GM19395 (cell line): ENCODE results near the gene RPS24.
"Not testable (repeated sequence)": the region's sequence is repeated elsewhere in the genome, so short reads cannot be mapped to it uniquely, and the experiment has no call there.

Experiments
- ATAC-seq: cut with Tn5 transposase; IDR thresholded peaks from one replicate; pipeline ENCODE4 v1.9.1; 2021; ENCODE audit warnings: mild to moderate bottlenecking, moderate library complexity; ENCODE audit not compliant: unreplicated experiment

Gene RPS24

DNA sequence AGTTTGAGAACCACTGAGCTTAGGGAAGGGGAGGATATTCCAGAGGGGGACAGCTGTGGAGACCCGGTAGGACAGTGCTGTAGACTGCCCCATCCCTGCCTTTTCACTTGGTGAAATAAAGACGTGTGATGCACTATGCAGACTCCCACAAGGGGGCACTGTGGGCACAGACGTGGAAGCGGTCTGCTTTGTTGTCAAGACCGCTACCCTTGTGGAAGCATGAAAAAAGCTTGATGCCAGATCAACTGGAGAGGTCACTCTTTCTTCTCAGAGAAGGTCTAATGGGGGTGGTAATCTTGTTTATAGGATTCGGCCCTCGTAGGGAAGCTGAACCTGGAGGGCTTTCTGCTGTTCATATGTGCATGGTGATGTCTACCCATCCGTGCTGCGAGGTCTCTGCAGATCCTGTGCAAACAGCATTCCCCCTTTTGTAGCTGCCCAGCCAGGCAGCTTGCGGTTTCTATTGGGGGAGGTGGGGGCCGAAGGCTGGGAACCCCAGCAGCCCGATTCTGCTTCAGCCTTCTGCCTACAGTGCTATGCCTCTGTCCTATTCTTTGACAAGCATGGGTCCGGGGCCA, 13.7 kb downstream of the RPS24 start:
- ATAC-seq = peak; percentile 57

DNA sequence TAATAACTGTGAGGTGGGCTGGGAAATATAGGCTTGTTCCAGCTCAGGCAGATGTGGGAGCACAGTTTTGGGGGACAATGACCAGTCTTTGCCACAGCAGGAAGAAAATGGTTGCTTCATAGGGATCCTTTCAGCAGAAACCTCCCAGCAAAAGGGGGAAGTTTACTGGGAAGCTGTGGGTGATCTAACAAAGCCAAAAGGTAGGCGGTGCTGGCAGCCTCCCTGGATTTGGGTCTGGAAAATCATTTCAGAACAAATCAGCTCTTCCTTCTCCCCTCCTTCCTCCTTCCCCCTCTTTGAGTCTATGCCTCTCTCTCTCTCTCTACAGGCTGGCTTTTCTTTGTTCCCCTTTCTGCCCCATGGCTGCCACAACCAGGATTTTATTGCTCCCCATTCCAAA, 16.2 kb downstream of the RPS24 start:
- ATAC-seq = no peak

DNA sequence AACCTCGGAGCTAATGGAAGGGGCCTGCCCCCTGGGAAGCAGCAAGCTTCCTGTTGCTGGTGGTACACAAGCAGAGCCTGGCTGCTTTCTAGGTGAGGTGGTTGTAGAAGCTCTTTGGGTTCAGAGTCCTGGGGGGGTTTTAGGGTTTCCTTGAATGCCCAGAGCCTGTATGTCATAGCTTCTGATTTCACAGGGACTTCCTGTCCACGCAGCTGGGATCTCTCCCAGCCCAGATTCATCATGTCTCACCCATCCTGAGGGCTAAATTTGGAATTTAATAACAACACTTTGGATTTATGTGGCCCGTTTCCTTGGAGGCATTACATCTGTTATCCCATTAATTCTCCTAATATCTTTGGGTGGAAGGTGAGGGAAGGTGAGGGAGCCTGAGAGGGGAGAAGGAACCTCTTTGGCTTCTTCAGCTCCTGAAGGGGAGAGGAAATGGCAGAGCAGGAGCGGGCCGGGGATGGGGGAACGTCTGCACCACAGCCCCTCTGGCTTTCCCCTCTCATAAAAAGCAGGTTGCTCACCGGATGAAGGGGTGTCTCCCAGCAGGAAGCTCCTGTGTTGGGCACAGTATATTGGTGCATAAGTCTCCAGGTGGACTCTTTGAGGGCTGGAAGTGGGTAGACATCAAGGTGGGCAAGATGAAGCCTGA, 19.7 kb downstream of the RPS24 start:
- ATAC-seq = no peak

DNA sequence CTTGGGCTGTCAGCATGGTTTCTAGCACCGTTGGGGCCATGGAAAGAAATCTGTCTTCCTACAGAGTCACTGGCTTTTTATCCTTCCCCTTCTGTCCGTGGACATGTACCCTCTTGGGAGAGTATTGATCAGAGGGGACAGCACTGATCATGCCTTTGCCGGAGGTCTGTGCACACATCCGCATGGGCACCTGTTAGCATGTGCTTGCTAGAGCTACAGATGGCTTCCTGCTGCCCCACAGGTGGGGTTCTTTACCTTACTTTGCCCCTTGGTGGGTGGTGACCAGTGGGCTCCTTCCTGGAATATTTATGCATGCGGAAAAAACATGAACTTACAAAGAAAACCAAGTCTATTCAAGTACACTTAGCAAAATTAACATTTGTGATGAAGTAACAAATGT, 24.9 kb downstream of the RPS24 start:
- ATAC-seq = no peak

DNA sequence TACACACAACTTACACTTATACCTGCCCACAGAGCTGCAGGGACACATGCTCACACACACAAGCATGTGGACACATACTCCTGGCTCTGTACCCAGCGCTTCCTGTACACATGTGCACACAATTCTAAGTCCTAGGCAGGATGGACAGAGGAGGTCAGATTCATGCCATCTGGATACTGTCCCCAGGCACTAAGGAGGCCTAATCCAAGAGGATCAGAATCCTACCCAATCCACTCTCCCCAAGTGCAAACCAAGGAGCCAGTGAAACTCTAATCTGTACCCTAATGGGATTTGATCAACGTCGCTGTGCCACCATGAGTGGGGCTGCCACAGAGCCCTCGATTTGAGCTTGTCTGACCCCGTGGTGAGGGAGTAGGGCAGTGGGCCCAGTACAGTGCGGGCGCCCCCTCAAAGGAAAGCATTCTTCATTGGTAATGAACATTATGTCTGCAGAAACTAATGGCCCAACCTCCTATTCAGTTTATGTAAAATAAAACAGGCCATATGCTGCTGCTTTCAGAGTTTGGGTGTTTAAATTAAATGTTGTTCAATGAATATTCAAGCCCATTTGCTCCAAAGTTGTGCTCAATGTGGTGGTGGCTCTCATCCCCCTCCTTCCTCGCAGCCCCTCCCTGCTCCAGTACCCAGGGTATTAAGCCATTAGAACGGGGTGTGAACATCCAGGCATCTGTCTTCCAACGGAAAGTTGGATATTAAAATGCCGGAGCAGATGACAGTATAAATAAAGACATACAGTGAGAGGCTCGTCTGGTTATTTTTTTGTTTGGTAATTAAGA, 26.4 kb downstream of the RPS24 start:
- ATAC-seq = no peak

DNA sequence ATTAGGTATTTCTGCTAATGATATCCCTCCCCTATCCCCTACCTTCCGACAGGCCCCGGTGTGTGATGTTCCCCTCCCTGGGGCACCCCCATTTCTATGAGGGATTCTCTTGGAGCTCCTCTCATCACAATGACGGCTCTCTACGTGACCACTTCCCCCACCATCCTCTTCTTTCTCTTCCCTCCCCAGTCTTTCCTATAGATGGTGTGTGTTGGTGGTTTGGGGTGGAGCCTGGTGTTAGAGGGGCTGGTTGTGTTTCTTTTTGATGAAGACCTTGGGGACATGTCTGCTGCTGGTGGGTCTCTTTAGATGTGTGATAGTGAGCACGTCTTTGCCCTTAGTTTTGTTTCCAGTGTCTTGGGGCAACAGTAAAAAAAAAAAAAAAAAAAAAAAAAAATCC, 28.6 kb downstream of the RPS24 start:
- ATAC-seq = no peak

DNA sequence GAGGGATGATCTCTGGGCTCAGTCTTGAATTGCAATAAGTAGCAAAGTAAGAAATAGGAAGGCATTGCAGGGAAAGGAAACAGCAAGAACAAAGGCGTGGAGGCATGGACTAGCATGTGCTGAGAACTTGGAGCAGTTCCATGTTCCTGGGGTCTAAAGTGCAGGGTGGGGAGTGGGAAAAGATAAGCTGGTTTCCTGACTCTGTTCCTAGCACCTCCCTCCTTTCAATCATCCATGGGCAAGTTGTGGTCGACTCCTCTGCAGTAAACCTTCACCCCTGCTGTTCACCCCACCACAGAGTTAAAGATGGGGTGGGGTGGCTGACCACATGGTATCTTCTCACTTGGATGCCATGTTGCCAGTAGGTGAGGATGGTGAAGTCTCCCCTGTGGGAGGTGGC, 29.6 kb downstream of the RPS24 start:
- no peak for ATAC-seq

DNA sequence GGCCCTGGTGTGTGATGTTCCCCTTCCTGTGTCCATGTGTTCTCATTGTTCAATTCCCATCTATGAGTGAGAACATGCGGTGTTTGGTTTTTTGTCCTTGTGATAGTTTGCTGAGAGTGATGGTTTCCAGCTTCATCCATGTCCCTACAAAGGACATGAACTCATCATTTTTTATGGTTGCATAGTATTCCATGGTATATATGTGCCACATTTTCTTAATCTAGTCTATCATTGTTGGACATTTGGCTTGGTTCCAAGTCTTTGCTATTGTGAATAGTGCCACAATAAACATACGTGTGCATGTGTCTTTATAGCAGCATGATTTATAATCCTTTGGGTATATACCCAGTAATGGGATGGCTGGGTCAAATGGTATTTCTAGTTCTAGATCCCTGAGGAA, 31.3 kb downstream of the RPS24 start:
- ATAC-seq = not testable (repeated sequence)

DNA sequence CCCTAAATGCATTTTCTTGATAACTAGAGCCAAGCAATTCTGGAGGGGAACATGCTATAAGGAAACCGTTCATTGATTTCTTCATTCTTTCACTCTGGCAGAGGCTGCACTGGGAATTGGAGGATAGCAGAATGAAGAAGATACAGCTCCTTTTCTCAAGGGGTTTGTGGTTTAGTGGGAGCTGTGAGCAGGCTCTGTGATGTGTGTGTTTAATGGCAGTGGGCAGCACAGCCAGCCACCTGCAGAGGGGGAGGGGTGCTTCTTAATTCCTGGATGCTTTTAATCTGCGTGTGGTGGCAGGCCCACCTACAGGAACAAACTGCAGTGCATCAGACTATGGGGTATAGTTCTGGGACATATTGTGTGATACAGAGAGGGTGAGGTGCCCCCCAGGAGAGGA, 31.9 kb downstream of the RPS24 start:
- ATAC-seq = no peak

DNA sequence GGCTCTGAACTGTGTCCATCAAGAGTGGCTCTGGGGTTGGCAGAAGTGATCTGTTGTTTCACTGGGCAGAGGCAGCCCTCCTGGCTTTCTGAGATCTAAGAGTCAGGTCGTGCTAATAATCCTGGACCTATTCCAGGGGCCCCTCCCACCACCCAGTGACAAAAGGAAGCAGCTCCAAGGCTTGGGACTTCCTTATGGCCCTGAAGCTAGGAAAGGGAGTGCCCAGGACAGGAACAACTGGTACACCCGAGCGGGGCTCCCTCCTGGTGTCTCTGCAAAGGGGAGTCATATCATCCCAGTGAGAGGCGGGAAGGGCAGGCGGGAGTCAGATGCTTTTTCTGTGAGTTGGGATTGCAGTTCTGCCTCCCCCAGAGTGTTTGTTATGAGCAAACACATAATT, 32.3 kb downstream of the RPS24 start:
- ATAC-seq = no peak

DNA sequence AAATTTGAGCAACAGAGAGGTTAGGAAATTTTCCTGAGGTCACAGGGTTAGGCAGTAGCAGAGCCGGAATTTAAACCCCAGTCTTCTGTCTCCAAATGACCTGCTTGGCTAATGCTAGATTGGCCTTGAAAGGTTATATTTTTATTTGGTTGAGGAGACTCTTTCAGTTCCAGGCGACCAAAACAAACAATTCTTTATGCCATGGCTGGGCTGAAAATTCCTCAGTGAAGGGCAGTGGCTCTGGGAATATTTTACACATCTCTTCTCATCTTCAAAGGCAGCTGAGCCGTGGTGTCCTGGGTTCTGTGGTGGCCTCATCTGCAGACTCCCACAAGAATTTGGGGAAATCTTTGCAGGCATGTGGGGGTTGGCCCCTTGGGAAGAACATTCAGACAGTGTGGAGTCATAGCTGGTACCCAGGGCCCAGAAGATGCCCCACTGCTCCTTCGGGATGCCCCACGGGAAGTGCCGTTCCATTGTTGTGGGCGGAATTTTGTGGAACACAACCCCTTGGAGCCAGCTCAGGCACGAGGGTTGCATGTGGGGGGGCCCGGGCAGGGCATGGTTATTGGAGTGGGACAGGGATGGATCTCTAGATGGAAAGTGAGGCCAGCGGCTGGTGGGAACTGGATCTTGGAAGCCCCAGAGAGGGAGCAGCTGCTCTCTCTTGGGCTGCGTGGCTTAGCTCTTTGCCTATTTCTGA, 33.2 kb downstream of the RPS24 start:
- no peak for ATAC-seq

DNA sequence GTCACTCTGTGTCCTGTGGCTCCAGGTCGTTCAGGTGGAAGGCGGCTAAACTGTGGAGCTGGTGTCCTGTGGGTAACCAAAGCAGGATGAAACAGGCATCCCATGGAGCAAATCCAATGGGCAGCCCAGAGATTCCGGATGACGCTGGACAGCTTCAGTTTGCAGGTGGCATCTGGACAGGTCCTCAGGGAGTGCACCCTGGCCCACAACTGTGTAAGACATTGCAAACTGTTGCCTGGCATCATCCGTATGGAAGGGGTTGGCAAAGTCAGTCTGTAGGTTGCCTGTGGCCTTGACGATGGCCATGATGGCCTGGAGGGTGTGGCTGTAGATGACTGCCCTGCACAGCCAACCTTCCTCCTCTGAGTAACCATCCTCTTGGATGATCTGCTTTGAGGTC, 35.5 kb downstream of the RPS24 start:
- no peak for ATAC-seq

DNA sequence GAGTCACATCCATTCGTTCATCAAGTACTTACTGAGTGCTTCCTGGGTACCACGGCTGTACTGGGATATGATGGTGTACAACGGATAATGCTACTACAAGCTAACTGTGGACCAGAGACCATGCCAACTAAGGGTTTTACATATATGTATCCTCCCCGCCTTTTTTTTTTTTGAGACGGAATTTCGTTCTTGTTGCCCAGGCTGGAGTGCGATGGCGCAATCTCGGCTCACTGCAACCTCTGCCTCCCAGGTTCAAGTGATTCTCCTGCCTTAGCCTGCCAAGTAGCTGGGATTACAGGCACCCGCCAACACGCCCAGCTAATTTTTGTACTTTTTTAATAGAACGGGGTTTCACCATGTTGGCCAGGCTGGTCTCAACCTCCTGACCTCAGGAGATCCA, 36.4 kb downstream of the RPS24 start:
- ATAC-seq = not testable (repeated sequence)

DNA sequence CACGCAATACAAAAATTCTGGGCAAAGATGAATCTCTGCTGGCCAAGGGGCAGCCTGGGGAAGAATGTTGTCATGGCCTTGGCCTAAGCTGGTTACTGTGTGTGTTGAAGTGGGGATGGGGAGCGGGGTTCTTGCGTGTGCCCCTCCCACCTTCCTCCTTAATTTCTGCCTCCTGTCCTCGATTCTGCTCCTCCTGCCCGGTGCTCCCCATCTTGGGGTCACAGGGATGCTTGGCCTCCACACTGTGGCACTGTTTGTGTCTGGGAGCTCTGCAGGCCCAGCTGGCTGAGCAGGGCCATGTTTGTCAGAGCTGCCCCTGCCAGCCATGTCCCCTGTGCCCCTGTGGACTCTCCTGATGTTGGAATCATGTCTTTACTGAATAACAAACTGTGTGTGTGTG, 37.1 kb downstream of the RPS24 start:
- ATAC-seq = no peak

DNA sequence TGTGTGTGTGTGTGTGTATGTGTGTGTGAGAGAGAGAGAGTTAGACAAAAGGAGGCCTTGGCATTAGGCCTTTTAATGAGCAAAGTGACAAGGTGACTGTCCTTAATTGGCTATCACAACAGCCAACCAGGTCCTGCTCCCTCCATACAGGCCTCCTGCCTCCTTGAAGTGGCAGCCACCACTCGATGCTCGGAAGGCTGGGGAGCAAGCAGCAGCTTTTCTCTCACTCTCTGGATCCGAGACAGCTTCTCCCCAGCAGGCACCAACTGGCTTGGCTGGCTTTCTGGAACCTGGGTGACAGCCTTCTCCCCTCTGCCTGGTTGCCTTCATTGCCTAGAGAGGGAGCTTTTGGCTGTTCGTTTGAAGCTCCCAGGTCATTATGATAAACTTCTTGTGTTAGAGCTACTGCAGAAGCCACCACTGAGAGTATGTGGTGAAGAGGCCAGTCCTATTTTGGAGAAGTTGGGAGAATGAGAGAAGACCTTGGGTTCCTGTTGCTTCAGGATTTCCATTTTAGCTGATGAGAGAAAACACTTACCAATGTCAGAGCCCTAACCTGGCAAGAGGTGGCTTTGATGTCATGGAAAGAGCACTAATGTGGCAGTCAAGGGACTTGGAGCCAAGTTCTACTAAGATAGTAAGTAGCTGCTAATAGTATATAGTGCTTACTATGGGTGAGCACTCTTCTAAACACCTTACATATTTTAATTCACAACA, 37.6 kb downstream of the RPS24 start:
- no peak for ATAC-seq

DNA sequence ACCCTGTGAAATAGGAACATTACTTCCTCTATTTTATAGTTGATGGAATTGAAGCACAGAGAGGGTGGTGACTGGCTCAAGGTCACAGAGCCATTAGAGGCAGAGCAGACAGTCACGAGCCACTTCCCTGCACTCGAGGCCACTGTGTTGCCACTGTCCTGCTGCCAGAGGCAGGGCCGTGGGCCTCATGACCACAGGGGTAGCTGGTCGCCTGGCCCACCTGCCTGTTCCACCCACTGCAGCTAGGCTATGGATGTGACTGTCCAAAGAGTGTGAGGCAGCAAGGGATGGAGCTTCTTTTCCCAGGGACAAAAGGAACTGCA, 38.2 kb downstream of the RPS24 start:
- ATAC-seq = no peak

DNA sequence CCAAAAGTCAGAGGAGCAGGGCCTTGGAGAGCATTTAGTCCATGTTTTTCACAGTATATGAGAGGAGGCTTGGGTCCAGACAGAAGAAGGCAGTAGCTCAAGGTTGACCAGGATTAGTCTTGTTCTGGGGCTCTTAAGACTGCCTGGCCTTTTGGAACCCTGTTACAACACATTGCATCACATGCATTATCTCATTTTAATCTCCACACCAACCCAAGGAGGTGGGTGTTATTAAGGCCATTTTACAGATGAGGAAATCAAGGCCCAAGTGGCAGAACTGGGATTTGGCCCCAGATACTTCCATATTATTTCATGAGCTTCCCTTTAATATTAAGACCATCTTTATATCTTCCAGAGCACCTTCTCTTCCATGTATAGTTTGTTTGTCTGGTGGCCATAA, 38.8 kb downstream of the RPS24 start:
- no peak for ATAC-seq

DNA sequence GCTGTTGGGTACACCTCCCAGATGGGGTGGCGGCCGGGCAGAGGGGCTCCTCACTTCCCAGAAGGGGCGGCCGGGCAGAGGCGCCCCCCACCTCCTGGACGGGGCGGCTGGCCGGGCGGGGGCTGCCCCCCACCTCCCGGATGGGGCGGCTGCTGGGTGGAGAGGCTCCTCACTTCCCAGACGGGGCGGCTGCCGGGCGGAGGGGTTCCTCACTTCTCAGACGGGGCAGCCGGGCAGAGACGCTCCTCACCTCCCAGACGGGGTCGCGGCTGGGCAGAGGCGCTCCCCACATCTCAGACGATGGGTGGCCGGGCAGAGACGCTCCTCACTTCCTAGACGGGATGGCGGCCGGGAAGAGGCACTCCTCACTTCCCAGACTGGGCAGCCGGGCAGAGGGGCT, 42.1 kb downstream of the RPS24 start:
- not testable (repeated sequence) for ATAC-seq

DNA sequence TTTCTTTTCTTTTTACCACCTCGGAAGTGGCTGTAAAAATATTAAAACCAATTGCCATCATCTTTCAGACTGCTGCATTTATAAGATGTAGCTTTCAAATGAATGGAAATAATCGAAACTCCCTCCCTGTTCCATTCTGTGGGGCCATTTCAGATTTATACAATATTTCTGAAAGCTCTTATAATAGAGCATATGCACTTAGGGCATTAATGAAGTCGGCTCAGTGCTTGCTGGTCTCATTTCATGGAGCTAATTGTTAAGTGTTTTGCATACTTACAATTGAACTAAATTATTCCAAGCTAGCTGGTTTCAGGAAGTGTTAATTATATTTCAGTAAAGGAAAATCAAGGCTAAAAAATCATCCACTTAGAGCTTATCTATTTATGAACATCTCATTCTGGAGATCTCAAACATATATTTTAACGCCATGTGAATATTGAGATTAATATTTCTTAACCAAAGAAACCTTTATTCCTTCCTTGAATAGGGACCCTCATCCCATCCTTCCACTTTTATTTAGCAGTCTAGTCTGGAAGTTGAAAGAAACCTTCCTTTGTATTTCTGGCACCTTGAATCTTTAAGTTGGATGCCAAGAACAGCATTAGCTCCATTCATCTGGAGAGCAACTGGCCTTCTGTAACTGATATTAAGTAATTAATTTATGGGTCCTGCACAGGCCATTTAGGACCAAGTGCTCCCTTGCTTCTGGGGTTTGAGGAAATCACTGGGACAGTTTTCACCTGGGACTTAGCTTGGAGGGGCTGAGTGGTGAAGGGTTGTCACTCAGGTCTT, 45.1 kb downstream of the RPS24 start:
- ATAC-seq = no peak

DNA sequence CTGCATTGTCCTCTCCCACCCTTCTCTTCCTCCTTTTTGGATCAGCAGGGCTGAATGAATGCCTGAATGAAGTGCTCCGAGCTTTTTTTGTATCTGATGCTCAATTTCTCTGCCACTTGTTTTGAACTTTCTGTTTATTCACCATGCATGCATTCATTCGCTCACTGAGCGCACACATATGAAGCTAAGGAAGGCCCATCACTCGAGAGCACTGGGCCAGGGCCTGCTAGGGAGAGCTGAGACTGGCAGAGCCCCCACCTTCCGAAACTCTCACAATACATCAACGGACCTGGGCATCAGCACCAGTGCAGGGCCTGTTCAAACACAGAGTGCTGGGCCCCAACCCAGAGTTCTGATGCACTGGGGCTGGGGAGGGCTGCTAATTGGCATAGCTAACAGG, 45.7 kb downstream of the RPS24 start:
- no peak for ATAC-seq
